GM12801 (cell line): ENCODE data around the gene ZC3H12C.

ENCODE experiments used
- TF ChIP-seq, protein P1 (sequence below): IDR thresholded peaks from one replicate; pipeline ENCODE4 v1.5.1; 2011; ENCODE audit warnings: control low read depth; ENCODE audit not compliant: insufficient read length; ENCODE audit errors: extremely low read depth

ZC3H12C gene

DNA sequence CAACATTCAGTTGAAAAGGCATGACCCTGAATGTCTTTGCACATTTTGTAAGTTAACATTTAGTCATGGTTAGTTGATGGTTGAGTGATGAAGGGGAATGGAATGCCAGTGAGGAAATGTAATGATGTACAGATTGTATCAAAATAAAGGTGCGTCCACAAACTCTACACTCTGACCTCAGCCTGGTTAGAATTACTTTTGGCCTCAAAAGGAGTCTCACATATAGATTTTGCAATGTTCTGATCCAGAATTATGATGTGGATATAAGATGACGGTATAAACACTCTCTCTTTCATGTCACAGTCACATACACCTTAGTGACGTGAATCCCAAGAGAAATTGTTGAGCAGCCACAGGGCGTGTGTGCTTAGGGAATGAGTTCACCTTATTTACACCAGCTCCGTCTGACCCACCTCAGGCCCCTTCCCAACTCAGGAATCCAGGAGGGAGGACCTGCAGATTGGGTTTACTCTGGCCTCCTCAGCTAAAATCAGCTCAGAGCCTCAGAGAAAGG is 103.1 kb downstream of the ZC3H12C start:
- TF ChIP-seq, protein P1, sequence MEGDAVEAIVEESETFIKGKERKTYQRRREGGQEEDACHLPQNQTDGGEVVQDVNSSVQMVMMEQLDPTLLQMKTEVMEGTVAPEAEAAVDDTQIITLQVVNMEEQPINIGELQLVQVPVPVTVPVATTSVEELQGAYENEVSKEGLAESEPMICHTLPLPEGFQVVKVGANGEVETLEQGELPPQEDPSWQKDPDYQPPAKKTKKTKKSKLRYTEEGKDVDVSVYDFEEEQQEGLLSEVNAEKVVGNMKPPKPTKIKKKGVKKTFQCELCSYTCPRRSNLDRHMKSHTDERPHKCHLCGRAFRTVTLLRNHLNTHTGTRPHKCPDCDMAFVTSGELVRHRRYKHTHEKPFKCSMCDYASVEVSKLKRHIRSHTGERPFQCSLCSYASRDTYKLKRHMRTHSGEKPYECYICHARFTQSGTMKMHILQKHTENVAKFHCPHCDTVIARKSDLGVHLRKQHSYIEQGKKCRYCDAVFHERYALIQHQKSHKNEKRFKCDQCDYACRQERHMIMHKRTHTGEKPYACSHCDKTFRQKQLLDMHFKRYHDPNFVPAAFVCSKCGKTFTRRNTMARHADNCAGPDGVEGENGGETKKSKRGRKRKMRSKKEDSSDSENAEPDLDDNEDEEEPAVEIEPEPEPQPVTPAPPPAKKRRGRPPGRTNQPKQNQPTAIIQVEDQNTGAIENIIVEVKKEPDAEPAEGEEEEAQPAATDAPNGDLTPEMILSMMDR = no peak

DNA sequence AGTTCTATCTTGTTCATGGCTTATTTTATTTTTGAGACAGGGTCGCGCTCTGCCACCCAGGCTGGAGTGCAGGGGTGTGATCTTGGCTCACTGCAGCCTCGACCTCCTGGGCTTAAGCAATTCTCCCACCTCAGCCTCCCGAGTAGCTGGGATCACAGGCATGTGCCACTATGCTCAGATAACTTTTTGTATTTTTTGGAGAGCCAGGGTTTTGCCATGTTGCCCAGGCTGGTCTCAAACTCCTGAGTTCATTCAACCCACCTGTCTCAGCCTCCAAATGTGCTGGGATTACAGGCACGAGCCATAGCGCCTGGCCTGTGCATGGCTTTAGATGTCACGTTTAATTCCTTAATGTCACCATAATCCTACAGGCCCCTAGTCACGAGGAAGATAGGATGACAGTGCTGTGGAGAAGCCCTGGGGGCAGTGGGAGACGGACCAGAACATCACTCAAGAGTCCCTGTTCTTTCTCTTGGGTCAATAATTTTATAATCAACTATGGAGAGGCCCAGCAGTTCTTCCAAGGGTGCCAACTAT is 103.8 kb downstream of the ZC3H12C start:
- TF ChIP-seq, protein P1 = no peak

DNA sequence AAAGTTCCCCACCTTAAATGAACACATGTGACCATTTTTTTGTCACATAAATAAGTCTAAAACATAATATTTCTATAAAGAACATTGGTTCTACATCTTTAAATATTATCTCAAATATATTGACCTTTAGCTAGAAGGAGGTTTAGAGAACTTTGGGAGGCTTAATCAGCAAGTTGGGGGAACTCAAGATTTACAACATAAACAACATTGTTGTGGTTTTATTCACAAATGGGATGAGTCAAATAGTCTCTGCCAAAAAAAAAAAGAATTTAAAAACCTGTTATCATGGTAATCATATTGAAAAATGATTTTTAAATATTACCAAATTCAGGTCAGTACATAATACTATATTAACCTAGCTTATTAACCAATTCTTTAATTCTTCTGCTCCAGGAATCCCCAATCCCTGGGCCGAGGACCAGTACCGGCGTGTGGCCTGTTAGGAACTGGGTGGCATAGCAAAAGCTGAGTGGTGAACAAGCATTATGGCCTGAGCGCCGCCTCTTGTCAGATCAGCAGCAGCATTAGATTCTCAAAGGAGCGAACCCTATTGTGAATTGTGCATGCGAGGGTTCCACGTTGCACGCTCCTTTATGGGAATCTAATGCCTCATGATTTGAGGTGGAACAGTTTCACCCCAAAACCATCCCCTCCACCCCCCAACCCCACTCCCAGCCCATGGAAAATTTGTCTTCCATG is 105.0 kb downstream of the ZC3H12C start:
- TF ChIP-seq, protein P1 = no peak

DNA sequence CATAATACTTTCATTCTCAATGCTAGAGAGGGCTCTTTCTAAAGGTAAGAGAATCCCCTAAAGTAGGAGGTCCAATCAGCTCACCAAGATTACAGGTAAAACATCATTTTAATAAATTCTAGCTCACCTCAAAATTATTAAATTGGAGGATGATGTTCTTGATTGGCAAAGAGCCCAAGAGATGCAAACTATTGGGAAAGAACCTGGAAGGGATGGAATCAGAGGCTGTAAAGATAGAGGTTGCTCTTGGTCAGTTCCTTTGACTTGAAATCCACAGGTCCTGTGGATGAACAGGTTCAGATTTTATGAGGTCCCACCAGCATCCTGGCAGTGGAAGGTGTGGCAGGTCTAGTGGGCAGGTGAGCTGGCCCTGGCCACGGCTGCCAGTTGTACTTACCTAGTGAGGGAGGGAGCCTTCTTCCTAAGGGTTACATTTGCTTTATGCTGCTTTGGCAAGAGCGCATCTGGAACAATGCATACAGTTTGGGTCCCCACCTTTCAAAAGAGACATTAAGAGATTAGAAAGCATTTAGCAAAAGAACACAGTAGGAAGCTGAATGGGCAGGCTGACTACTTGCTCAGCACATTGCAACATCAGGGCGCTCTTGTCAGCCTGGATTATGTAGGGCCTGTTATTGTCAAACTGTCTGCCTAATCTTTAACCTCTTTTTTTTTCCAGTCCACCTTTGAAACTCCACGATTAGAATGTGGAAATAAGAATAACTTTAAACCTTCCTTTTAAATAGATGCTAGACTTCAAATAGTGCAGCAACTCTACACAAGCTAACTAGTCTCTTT is 106.2 kb downstream of the ZC3H12C start:
- TF ChIP-seq, protein P1 = no peak

DNA sequence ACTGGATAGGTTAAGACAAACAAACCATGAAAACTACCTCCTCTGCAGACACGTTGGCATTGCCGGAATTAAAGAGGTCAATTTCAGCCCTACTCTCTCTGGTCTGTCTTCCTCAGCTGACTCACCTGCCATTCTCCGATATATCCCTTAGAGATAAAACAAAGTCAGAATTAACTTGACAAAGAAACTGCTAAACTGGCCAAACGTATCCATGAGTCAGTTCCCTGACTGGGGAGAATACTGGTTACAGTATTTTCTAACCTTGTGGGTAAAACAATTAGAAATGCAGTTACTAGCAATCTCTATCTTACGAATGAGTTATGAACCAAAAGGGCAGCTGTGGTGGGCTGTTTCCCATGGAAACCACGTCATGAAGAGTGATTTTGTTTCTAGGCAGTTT is 107.0 kb downstream of the ZC3H12C start:
- TF ChIP-seq, protein P1 = no peak

DNA sequence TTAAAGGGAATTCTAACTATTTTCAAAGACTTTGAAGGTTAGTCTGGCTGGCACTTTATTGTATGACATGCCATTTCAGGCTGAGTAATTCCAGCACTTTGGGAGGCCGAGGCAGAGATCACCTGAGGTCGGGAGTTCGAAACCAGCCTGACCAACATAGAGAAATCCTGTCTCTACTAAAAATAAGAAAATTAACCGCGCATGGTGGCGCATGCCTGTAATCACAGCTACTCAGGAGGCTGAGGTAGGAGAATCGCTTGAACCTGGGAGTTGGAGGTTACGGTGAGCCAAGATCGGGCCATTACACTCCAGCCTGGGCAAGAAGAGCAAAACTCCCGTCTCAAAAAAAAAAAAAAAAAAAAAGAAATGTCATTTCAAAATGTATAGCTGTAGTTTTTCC is 107.6 kb downstream of the ZC3H12C start:
- TF ChIP-seq, protein P1 = no peak

DNA sequence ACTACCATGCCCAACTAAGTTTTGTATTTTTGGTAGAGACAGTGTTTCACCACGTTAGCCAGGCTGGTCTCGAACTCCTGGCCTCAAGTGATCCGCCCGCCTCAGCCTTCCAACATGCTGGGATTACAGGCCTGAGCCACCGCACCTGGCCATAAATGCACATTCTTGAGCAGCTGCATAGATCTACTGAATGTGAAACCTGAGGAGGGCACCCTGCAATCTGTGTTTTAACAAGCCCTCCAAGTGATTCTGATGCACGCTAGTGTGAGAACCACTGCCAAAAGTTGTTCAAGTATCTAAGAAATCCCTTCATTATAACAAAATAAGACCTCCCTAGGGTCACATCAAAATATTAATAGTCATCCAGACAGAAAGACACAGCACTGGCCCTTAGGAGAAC is 113.9 kb downstream of the ZC3H12C start:
- TF ChIP-seq, protein P1 = no peak
